OCI-LY1 (cell line): ENCODE data around the gene LUZP1.
A peak's percentile ranks its signal among the peaks of the same experiment; 100 is the strongest.

Experiments used
- H2AFZ ChIP-seq: fragments of 200-600 bp; sonication (generic), shearing (Covaris generic); 2 replicates; pipeline ENCODE4 v1.6.0; 2014; ENCODE audit warnings: antibody characterized with exemption, mild to moderate bottlenecking, low read length
- H3F3A ChIP-seq: fragments of 200-600 bp; sonication (generic), shearing (Covaris generic); 2 replicates; pipeline ENCODE4 v1.6.0; 2014; ENCODE audit warnings: mild to moderate bottlenecking, antibody characterized with exemption, low read length, moderate library complexity; ENCODE audit not compliant: insufficient read depth
- H3K27ac ChIP-seq: fragments of 200-600 bp; sonication (generic); 2 replicates; pipeline ENCODE4 v1.5.1; 2014; ENCODE audit warnings: low read length, mixed run types, mild to moderate bottlenecking, low read depth; ENCODE audit not compliant: poor library complexity, severe bottlenecking
- H3K27me3 ChIP-seq: fragments of 200-600 bp; sonication (generic); 2 replicates; pipeline ENCODE4 v1.6.0; 2014; ENCODE audit warnings: antibody characterized with exemption, mild to moderate bottlenecking, low read length, moderate library complexity; ENCODE audit not compliant: insufficient read depth
- H3K36me3 ChIP-seq: fragments of 200-600 bp; sonication (generic); 2 replicates; pipeline ENCODE4 v1.6.1; 2014; ENCODE audit warnings: mild to moderate bottlenecking, antibody characterized with exemption, low read length, moderate library complexity, mixed read lengths; ENCODE audit not compliant: insufficient read depth
- H3K4me1 ChIP-seq: fragments of 200-600 bp; sonication (generic); 2 replicates; pipeline ENCODE4 v1.5.1; 2014; ENCODE audit warnings: mild to moderate bottlenecking, low read length, moderate library complexity; ENCODE audit not compliant: insufficient read depth, severe bottlenecking
- H3K4me2 ChIP-seq: fragments of 200-600 bp; sonication (generic), shearing (Covaris generic); 2 replicates; pipeline ENCODE4 v1.6.1; 2014; ENCODE audit warnings: low read length
- H3K4me3 ChIP-seq: fragments of 200-600 bp; sonication (generic); 2 replicates; pipeline ENCODE4 v1.5.1; 2014; ENCODE audit warnings: low read length, low read depth, mild to moderate bottlenecking, mixed read lengths; ENCODE audit not compliant: poor library complexity, severe bottlenecking
- H3K79me2 ChIP-seq: fragments of 200-600 bp; shearing (Covaris generic); 2 replicates; pipeline ENCODE4 v1.6.1; 2016; ENCODE audit warnings: mixed run types, low read length, mixed read lengths; ENCODE audit not compliant: insufficient read depth
- H3K9ac ChIP-seq: fragments of 200-600 bp; sonication (generic), shearing (Covaris generic); 2 replicates; pipeline ENCODE4 v1.6.1; 2014; ENCODE audit warnings: mild to moderate bottlenecking, low read length, mixed read lengths
- H3K9me2 ChIP-seq: fragments of 200-600 bp; sonication (generic), shearing (Covaris generic); 2 replicates; pipeline ENCODE4 v1.6.1; 2014; ENCODE audit warnings: low read depth, mild to moderate bottlenecking, low read length, mixed read lengths
- H3K9me3 ChIP-seq: fragments of 200-600 bp; shearing (Covaris generic); 2 replicates; pipeline ENCODE4 v1.6.1; 2014; ENCODE audit warnings: low read length, mixed read lengths
- H4K20me1 ChIP-seq: fragments of 200-600 bp; sonication (generic), shearing (Covaris generic); 2 replicates; pipeline ENCODE4 v1.6.0; 2016; ENCODE audit warnings: mild to moderate bottlenecking, low read length; ENCODE audit not compliant: insufficient read depth
- CTCF ChIP-seq: fragments of 200-600 bp; sonication (generic), shearing (Covaris generic); IDR thresholded peaks from 2 replicates; pipeline ENCODE4 v1.5.1; 2017; ENCODE audit warnings: mild to moderate bottlenecking, antibody characterized with exemption, low read length, moderate library complexity, mixed read lengths
- EZH2 ChIP-seq: fragments of 200-600 bp; sonication (generic), shearing (Covaris generic); IDR thresholded peaks from 2 replicates; pipeline ENCODE4 v1.8.0; 2017; ENCODE audit warnings: borderline replicate concordance, mixed run types, mild to moderate bottlenecking, antibody characterized with exemption, low read length, moderate library complexity, mixed read lengths

LUZP1 gene

GRCh38 chr1:23211955-23212354 is 43.3 kb upstream of the LUZP1 start:
- Histone ChIP-seq H2AFZ (no peak overlapping the region), H3K4me2 (no peak overlapping the region), H3K36me3 (no peaks in the 10 kb centered on the region), H3K79me2 (no peaks in the 10 kb centered on the region), H4K20me1 (no peaks in the 10 kb centered on the region), H3K9me2 (no peaks in the 10 kb centered on the region), H3K27ac (no peak overlapping the region), H3F3A (no peaks in the 10 kb centered on the region), H3K4me3 (no peak overlapping the region), H3K9me3 (no peaks in the 10 kb centered on the region), H3K27me3 (no peaks in the 10 kb centered on the region), H3K4me1 (no peaks in the 10 kb centered on the region), H3K9ac (no peak overlapping the region)
- TF ChIP-seq CTCF (no peak), EZH2 (no peak)

GRCh38 chr1:23210963-23211362 is 42.3 kb upstream of the LUZP1 start:
- TF ChIP-seq EZH2 (no peak), CTCF (no peak)
- Histone ChIP-seq H3K4me3 (no peak overlapping the region), H3K27me3 (no peaks in the 10 kb centered on the region), H2AFZ (no peak overlapping the region), H3K27ac (no peak overlapping the region), H3K79me2 (no peaks in the 10 kb centered on the region), H3K36me3 (no peaks in the 10 kb centered on the region), H4K20me1 (no peaks in the 10 kb centered on the region), H3K4me2 (no peak overlapping the region), H3K9me2 (no peaks in the 10 kb centered on the region), H3K9ac (no peak overlapping the region), H3K4me1 (no peaks in the 10 kb centered on the region), H3K9me3 (no peaks in the 10 kb centered on the region), H3F3A (no peaks in the 10 kb centered on the region)

- Histone ChIP-seq H3K27me3 (no peaks in the 10 kb centered on the region), H3K4me3 (no peak overlapping the region), H4K20me1 (no peaks in the 10 kb centered on the region), H3K4me1 (no peaks in the 10 kb centered on the region), H3K36me3 (no peaks in the 10 kb centered on the region), H3K27ac (no peak overlapping the region), H3K9ac (no peak overlapping the region), H2AFZ (no peak overlapping the region), H3K9me2 (no peaks in the 10 kb centered on the region), H3K4me2 (no peak overlapping the region), H3K79me2 (no peaks in the 10 kb centered on the region), H3K9me3 (no peaks in the 10 kb centered on the region), H3F3A (no peaks in the 10 kb centered on the region)
- TF ChIP-seq CTCF (0 out of 2 replicates have a peak, but pooled peaks have one; percentile 9), EZH2 (no peak)
Measured at GRCh38 chr1:23210351-23210785, 41.7 kb upstream of the LUZP1 start.
